ENCODE data around the gene SAP30BP. TPM values are rescaled to one million over a fixed set of nuclear protein-coding genes. Genes with fewer than 3 reads are reported as not detected.
A peak's percentile ranks its signal among the peaks of the same experiment; 100 is the strongest.

Gene SAP30BP
- total RNA-seq, 1 experiment from 2014 or later = 149 TPM

DNA sequence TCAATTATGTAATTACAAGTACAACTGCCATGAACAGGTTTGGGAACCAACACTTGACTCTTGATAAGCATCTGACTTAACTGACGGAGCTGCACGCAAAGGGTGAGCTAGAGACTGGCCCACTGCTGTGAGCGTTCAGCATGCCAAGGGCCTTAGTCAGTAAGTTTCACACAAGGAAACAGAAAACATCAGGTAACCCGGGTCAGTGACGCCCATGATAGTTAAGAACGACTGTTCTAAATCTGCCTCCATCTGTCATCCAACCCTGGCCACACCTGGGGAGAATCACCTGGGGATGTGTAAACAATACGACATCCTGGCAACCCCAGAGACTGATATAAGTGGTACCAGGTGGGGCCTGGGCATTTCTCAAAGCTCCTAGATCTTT lies 21.6 kb upstream of the SAP30BP start:
- no peak for TF ChIP-seq EGR1 (IDR thresholded peaks at IDR 0.05; ENCODE audit: low read depth)
- no peak for TF ChIP-seq ATF3 (IDR thresholded peaks at IDR 0.05)
- TF ChIP-seq POLR2AphosphoS5 (IDR thresholded peaks at IDR 0.05; ENCODE audit: low read depth, low read length) = peak; percentile 26; the same call in 1 of the 2 replicates
- no peak for TF ChIP-seq EZH2 (IDR thresholded peaks at IDR 0.05)
- no peak for TF ChIP-seq POLR2A (IDR thresholded peaks at IDR 0.05; ENCODE audit: borderline replicate concordance, extremely low read depth, insufficient read depth, insufficient read length)
- TF ChIP-seq MAX (IDR thresholded peaks at IDR 0.05) = peak; percentile 45; the same call in 1 of the 2 replicates
- no peak for TF ChIP-seq ZNF274 (IDR thresholded peaks at IDR 0.05; ENCODE audit: low read depth, low read length)
- peak; percentile 87 for TF ChIP-seq JUND (IDR thresholded peaks at IDR 0.05)
- no peak for TF ChIP-seq CTCF (IDR thresholded peaks at IDR 0.05 in 2 of 3, conservative IDR thresholded peaks at IDR 0.05 in 1 of 3; ENCODE audit: borderline replicate concordance in 1 of 3, insufficient read depth in 1 of 3, low read depth in 2 of 3, low read length in 2 of 3)
- TF ChIP-seq SIN3A (IDR thresholded peaks at IDR 0.05; ENCODE audit: low read depth) = no peak
- TF ChIP-seq ZBTB33 (IDR thresholded peaks at IDR 0.05; ENCODE audit: extremely low read depth, insufficient replicate concordance, low read length) = peak; percentile 38
- TF ChIP-seq ZFX (IDR thresholded peaks at IDR 0.05) = no peak
- no peak for TF ChIP-seq EZH2phosphoT487 (IDR thresholded peaks at IDR 0.05; ENCODE audit: borderline replicate concordance)
- TF ChIP-seq SP1 (IDR thresholded peaks at IDR 0.05; ENCODE audit: low read depth) = peak; percentile 77
- no peak overlapping the region for H2AFZ ChIP-seq (ENCODE audit: low read depth, low read length, poor library complexity, severe bottlenecking)
- no peaks in the 10 kb centered on the region for H3K9me2 ChIP-seq (ENCODE audit: insufficient read depth)
- no peaks in the 10 kb centered on the region for H4K20me1 ChIP-seq (ENCODE audit: insufficient read depth)
- BruUV-seq (replicated peaks) = TSS peak; percentile 56
- H3K4me3 ChIP-seq (replicated peaks in 1 of 2; ENCODE audit: low read depth in 1 of 2, low read length in 2 of 2) = peak overlapping the region; percentile 8 to 55
- RAD21 ChIA-PET (ENCODE audit: low non-redundant PET in 1 of 2, low total read pairs in 2 of 2, uncharacterized antibody in 2 of 2, unreplicated experiment in 2 of 2) = no interaction called here
- intact Hi-C loops (cut with micrococcal nuclease) = no loop called here
- POLR2A ChIA-PET = interaction anchor here (0.5 to 2.8 kb wide), 6 partner anchors 8 to 134 kb away, joined by 3 to 17 read pairs (median 4); partner anchors contain the start of gene SMIM5
- H3K4me1 ChIP-seq (ENCODE audit: control insufficient read depth in 1 of 2, insufficient read depth in 2 of 2, low read length in 2 of 2) = peaks cover 34 to 65% of the 10 kb centered on the region in 2 experiments
- peak overlapping the region; percentile 72 for H3K9ac ChIP-seq (ENCODE audit: low read length)
- H3K4me2 ChIP-seq (ENCODE audit: low read length) = peak overlapping the region; percentile 91
- ATAC-seq = peak; percentile 82
- no peaks in the 10 kb centered on the region for H3K9me3 ChIP-seq (ENCODE audit: control insufficient read depth in 1 of 2, insufficient read depth in 1 of 2, low read depth in 1 of 2, low read length in 2 of 2)
- peak overlapping the region; percentile 77 for H3K27ac ChIP-seq (ENCODE audit: low read depth, low read length)
- H3K79me2 ChIP-seq (ENCODE audit: insufficient read depth, low read length) = no peaks in the 10 kb centered on the region
- H3K27me3 ChIP-seq (ENCODE audit: insufficient read depth, low read length) = no peaks in the 10 kb centered on the region
- DNase-seq (ENCODE audit: low read depth, low spot score) = peak; percentile 90
- H3K36me3 ChIP-seq (ENCODE audit: control insufficient read depth in 1 of 2, insufficient read depth in 2 of 2, low read length in 2 of 2) = peaks cover 7 to 11% of the 10 kb centered on the region in 2 experiments; a peak in 3 of 4 replicates
- CTCF ChIA-PET = interaction anchor here (0.8 to 3.6 kb wide), 11 partner anchors 9 to 129 kb away, joined by 3 to 80 read pairs (median 4); partner anchors contain the start of genes SMIM5 and TSEN54
